ENCODE data around the gene NCKAP5. TPM values are rescaled to one million over a fixed set of nuclear protein-coding genes. Genes with fewer than 3 reads are reported as not detected.
A peak's percentile ranks its signal among the peaks of the same experiment; 100 is the strongest.

Gene NCKAP5
- total RNA-seq, 2 donors from 2014 or later = 2.0 to 7.1 TPM

GRCh38 chr2:133462811-133463210 lies 105.5 kb downstream of the NCKAP5 start:
- no peak for TF ChIP-seq CTCF (IDR thresholded peaks at IDR 0.05)
- no peak for TF ChIP-seq POLR2A (IDR thresholded peaks at IDR 0.05)
- TF ChIP-seq POLR2AphosphoS5 (IDR thresholded peaks at IDR 0.05) = peak; percentile 47
- intact Hi-C loops (cut with DNase I) = no loop called here
- no peaks in the 10 kb centered on the region for H3K4me1 ChIP-seq (replicated peaks)
- H3K27me3 ChIP-seq (replicated peaks; ENCODE audit: insufficient read depth) = no peaks in the 10 kb centered on the region
- H3K36me3 ChIP-seq = no peaks in the 10 kb centered on the region
- H3K9me3 ChIP-seq = no peaks in the 10 kb centered on the region
- no peak overlapping the region for H3K4me3 ChIP-seq
- 59% methylated on average over 6 of the region's 6 CpGs for WGBS
- DNase-seq (ENCODE audit: low spot score) = no peak
- no peak overlapping the region for H3K27ac ChIP-seq

GRCh38 chr2:133461484-133461883 lies 106.8 kb downstream of the NCKAP5 start:
- WGBS = 90% methylated on average over 4 of the region's 4 CpGs
- intact Hi-C loops (cut with DNase I) = no loop called here
- no peaks in the 10 kb centered on the region for H3K9me3 ChIP-seq
- H3K36me3 ChIP-seq = no peaks in the 10 kb centered on the region
- H3K4me1 ChIP-seq (replicated peaks) = no peaks in the 10 kb centered on the region
- H3K27ac ChIP-seq = no peak overlapping the region
- H3K27me3 ChIP-seq (replicated peaks; ENCODE audit: insufficient read depth) = no peaks in the 10 kb centered on the region
- H3K4me3 ChIP-seq = no peak overlapping the region
- no peak for TF ChIP-seq CTCF (IDR thresholded peaks at IDR 0.05)
- TF ChIP-seq POLR2A (IDR thresholded peaks at IDR 0.05) = no peak
- no peak for TF ChIP-seq POLR2AphosphoS5 (IDR thresholded peaks at IDR 0.05)
- DNase-seq (ENCODE audit: low spot score) = no peak

GRCh38 chr2:133459590-133459989 lies 108.7 kb downstream of the NCKAP5 start:
- intact Hi-C loops (cut with DNase I) = no loop called here
- DNase-seq (ENCODE audit: low spot score) = no peak
- TF ChIP-seq POLR2A (IDR thresholded peaks at IDR 0.05) = no peak
- no peak for TF ChIP-seq POLR2AphosphoS5 (IDR thresholded peaks at IDR 0.05)
- TF ChIP-seq CTCF (IDR thresholded peaks at IDR 0.05) = no peak
- H3K36me3 ChIP-seq = no peaks in the 10 kb centered on the region
- WGBS = 81% methylated on average over 3 of the region's 3 CpGs
- no peaks in the 10 kb centered on the region for H3K4me1 ChIP-seq (replicated peaks)
- no peaks in the 10 kb centered on the region for H3K9me3 ChIP-seq
- no peaks in the 10 kb centered on the region for H3K27me3 ChIP-seq (replicated peaks; ENCODE audit: insufficient read depth)
- H3K27ac ChIP-seq = no peak overlapping the region
- H3K4me3 ChIP-seq = no peak overlapping the region

GRCh38 chr2:133458280-133458679 lies 110.0 kb downstream of the NCKAP5 start:
- Histone ChIP-seq H3K4me3 (no peak overlapping the region), H3K4me1 (replicated peaks) (no peaks in the 10 kb centered on the region), H3K9me3 (no peaks in the 10 kb centered on the region), H3K36me3 (no peaks in the 10 kb centered on the region), H3K27ac (no peak overlapping the region), H3K27me3 (replicated peaks; ENCODE audit: insufficient read depth) (no peaks in the 10 kb centered on the region)
- TF ChIP-seq CTCF (IDR thresholded peaks at IDR 0.05) = no peak
- TF ChIP-seq POLR2AphosphoS5 (IDR thresholded peaks at IDR 0.05) = no peak
- TF ChIP-seq POLR2A (IDR thresholded peaks at IDR 0.05) = no peak
- DNase-seq (ENCODE audit: low spot score) = no peak
- intact Hi-C loops (cut with DNase I) = no loop called here
- WGBS = 38% methylated on average over 3 of the region's 3 CpGs

GRCh38 chr2:133457861-133458260 lies 110.4 kb downstream of the NCKAP5 start:
- TF ChIP-seq POLR2AphosphoS5 (IDR thresholded peaks at IDR 0.05) = no peak
- no peak for TF ChIP-seq CTCF (IDR thresholded peaks at IDR 0.05)
- TF ChIP-seq POLR2A (IDR thresholded peaks at IDR 0.05) = no peak
- DNase-seq (ENCODE audit: low spot score) = no peak
- intact Hi-C loops (cut with DNase I) = no loop called here
- WGBS = 57% methylated on average over 4 of the region's 4 CpGs
- Histone ChIP-seq H3K36me3 (no peaks in the 10 kb centered on the region), H3K9me3 (no peaks in the 10 kb centered on the region), H3K27me3 (replicated peaks; ENCODE audit: insufficient read depth) (no peaks in the 10 kb centered on the region), H3K4me1 (replicated peaks) (no peaks in the 10 kb centered on the region), H3K27ac (no peak overlapping the region), H3K4me3 (no peak overlapping the region)

Data from prostate gland (tissue), 2 donors.